Thyroid gland (tissue), 4 donors: Measurements from ENCODE around the gene CD48.

Experiments
- CTCF ChIP-seq, 6 experiments: fragments of 200-600 bp in 3 of 6; fragments of 450-650 bp in 3 of 6; sonication (generic) in 3 of 6; IDR thresholded peaks; one replicate each; pipeline ENCODE4 v1.5.1; 2016 to 2019; ENCODE audit warnings: antibody characterized with exemption in 6 of 6, mild to moderate bottlenecking in 2 of 6, inconsistent platforms in 1 of 6, moderate library complexity in 1 of 6
- POLR2A ChIP-seq, 2 donors: fragments of 450-650 bp; IDR thresholded peaks; one replicate each; pipeline ENCODE4 v1.6.1; 2017; ENCODE audit warnings: antibody characterized with exemption in 2 of 2, mild to moderate bottlenecking in 2 of 2, moderate library complexity in 1 of 2

GRCh38 chr1:160676869-160677597 is 34.6 kb downstream of the CD48 start:
- no peak for TF ChIP-seq CTCF (IDR thresholded peaks at IDR 0.05)
- TF ChIP-seq POLR2A (IDR thresholded peaks at IDR 0.05) = no peak
